NT2/D1 (cell line): Measurements from ENCODE around the gene TMEM134.
"Not testable (repeated sequence)": the region's sequence is repeated elsewhere in the genome, so short reads cannot be mapped to it uniquely, and the experiment has no call there.

Experiments
- SUZ12 ChIP-seq: IDR thresholded peaks from 2 replicates; pipeline ENCODE4 v1.6.1; 2011; ENCODE audit not compliant: insufficient read length, insufficient read depth; ENCODE audit errors: extremely low read depth
- YY1 ChIP-seq: IDR thresholded peaks from 2 replicates; pipeline ENCODE4 v1.6.1; 2011; ENCODE audit not compliant: insufficient read length, insufficient read depth
- ZNF274 ChIP-seq: IDR thresholded peaks from 2 replicates; pipeline ENCODE4 v1.6.1; 2011; ENCODE audit warnings: mild to moderate bottlenecking, low read depth, low read length

DNA sequence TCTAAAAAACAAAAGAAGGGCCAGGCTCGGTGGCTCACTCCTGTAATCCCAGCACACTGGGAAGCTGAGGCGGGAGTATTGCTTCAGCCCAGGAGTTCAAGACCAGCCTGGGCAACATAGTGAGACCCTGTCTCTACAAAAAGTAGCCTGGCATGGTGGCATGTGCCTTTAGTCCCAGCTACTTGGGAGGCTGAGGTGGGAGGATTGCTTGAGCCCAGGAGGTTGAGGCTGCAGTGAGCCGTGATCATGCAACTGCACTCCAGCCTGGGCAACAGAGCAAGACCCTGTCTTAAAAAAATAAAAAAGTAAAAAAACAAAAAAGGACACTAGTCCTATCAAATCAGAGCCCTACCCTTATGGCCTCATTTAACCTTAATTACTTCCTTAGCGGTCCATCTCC lies 42.5 kb upstream of the TMEM134 start:
- TF ChIP-seq ZNF274, YY1, SUZ12: not testable (repeated sequence)
